DND-41 (cell line): ENCODE measurements around the gene BCL3.

Source experiments
- ATAC-seq: fragments of 200-7000 bp; cut with Tn5 transposase; 3 replicates; pipeline ENCODE4 v1.9.1; 2021; ENCODE audit warnings: low read depth; ENCODE audit not compliant: insufficient read depth
- DNase-seq: peaks from one replicate; pipeline ENCODE4 v3.0.0-alpha.2; 2020
- H2AFZ ChIP-seq: 2 replicates; pipeline ENCODE4 v1.6.0; 2012; ENCODE audit warnings: low read depth, low read length
- H3K27ac ChIP-seq: 2 replicates; pipeline ENCODE4 v1.5.1; 2012; ENCODE audit warnings: low read length, inconsistent platforms
- H3K27me3 ChIP-seq: fragments of 200-600 bp; sonication (generic); 2 replicates; pipeline ENCODE4 v1.6.0; 2012; ENCODE audit warnings: low read length, mild to moderate bottlenecking, inconsistent platforms; ENCODE audit not compliant: insufficient read depth, poor library complexity
- H3K36me3 ChIP-seq: 2 replicates; pipeline ENCODE4 v1.5.1; 2012; ENCODE audit warnings: low read length, inconsistent platforms; ENCODE audit not compliant: insufficient read depth
- H3K4me1 ChIP-seq: 2 replicates; pipeline ENCODE4 v1.5.1; 2012; ENCODE audit warnings: mild to moderate bottlenecking, low read length; ENCODE audit not compliant: insufficient read depth
- H3K4me2 ChIP-seq: 2 replicates; pipeline ENCODE4 v1.6.0; 2012; ENCODE audit warnings: mild to moderate bottlenecking, moderate library complexity, low read length, inconsistent platforms; ENCODE audit not compliant: insufficient read depth
- H3K4me3 ChIP-seq, 2 experiments: fragments of 200-600 bp in 1 of 2; shearing (Covaris generic) in 1 of 2; 2 replicates each; pipeline ENCODE4 v1.5.1; 2012 to 2016; ENCODE audit warnings: inconsistent platforms in 2 of 2, low read length in 2 of 2, mild to moderate bottlenecking in 2 of 2, low read depth in 1 of 2, moderate library complexity in 1 of 2
- H3K79me2 ChIP-seq: 2 replicates; pipeline ENCODE4 v1.6.0; 2012; ENCODE audit warnings: low read length, inconsistent platforms; ENCODE audit not compliant: insufficient read depth
- H3K9ac ChIP-seq: 2 replicates; pipeline ENCODE4 v1.6.0; 2012; ENCODE audit warnings: low read depth, mild to moderate bottlenecking, inconsistent platforms, low read length, moderate library complexity
- H3K9me3 ChIP-seq: 2 replicates; pipeline ENCODE4 v1.5.1; 2012; ENCODE audit warnings: low read length, moderate library complexity, mild to moderate bottlenecking, inconsistent platforms; ENCODE audit not compliant: insufficient read depth, severe bottlenecking
- H4K20me1 ChIP-seq: 2 replicates; pipeline ENCODE4 v1.6.0; 2012; ENCODE audit warnings: low read length; ENCODE audit not compliant: insufficient read depth
- EZH2 ChIP-seq: IDR thresholded peaks from 3 replicates; pipeline ENCODE4 v1.6.1; 2012; ENCODE audit warnings: borderline replicate concordance, low read depth, mild to moderate bottlenecking, moderate library complexity, low read length, inconsistent platforms; ENCODE audit not compliant: severe bottlenecking
- TF ChIP-seq, protein P1 (sequence below): IDR thresholded peaks from 2 replicates; pipeline ENCODE4 v1.5.1; 2012; ENCODE audit warnings: borderline replicate concordance, low read length, moderate library complexity, mild to moderate bottlenecking; ENCODE audit not compliant: poor library complexity, severe bottlenecking; ENCODE audit errors: extremely low read depth

Gene BCL3

DNA sequence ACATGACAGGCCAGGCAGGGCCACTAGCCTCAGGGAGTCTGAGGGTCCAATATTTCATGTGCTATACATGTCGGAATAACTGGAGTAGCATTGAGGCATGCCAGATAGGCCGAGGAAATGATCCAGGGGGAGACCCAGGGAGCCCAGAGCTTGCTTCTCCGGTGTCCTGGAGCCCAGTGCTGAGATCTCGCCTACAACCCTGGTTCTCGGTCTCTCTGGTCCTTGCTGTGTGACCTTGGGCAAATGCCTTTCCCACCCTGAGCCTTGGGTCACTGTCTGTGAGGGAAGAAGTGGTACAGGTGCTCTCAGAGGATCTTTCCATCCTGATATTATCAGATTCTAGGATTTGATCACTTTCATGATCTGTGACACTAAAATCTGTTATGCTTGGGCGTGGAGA is 40.5 kb downstream of the BCL3 start:
- TF ChIP-seq EZH2, result no peak
- TF ChIP-seq, protein P1, sequence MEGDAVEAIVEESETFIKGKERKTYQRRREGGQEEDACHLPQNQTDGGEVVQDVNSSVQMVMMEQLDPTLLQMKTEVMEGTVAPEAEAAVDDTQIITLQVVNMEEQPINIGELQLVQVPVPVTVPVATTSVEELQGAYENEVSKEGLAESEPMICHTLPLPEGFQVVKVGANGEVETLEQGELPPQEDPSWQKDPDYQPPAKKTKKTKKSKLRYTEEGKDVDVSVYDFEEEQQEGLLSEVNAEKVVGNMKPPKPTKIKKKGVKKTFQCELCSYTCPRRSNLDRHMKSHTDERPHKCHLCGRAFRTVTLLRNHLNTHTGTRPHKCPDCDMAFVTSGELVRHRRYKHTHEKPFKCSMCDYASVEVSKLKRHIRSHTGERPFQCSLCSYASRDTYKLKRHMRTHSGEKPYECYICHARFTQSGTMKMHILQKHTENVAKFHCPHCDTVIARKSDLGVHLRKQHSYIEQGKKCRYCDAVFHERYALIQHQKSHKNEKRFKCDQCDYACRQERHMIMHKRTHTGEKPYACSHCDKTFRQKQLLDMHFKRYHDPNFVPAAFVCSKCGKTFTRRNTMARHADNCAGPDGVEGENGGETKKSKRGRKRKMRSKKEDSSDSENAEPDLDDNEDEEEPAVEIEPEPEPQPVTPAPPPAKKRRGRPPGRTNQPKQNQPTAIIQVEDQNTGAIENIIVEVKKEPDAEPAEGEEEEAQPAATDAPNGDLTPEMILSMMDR, result no peak
- Histone ChIP-seq H3K9me3 (no peaks in the 10 kb centered on the region), H3K79me2 (no peaks in the 10 kb centered on the region), H3K9ac (no peak overlapping the region), H3K36me3 (no peaks in the 10 kb centered on the region), H3K4me3 (no peak overlapping the region), H3K4me1 (no peaks in the 10 kb centered on the region), H3K27me3 (no peaks in the 10 kb centered on the region), H4K20me1 (no peaks in the 10 kb centered on the region), H2AFZ (no peak overlapping the region), H3K4me2 (no peak overlapping the region), H3K27ac (no peak overlapping the region)
- ATAC-seq, result no peak
- no peak for DNase-seq

DNA sequence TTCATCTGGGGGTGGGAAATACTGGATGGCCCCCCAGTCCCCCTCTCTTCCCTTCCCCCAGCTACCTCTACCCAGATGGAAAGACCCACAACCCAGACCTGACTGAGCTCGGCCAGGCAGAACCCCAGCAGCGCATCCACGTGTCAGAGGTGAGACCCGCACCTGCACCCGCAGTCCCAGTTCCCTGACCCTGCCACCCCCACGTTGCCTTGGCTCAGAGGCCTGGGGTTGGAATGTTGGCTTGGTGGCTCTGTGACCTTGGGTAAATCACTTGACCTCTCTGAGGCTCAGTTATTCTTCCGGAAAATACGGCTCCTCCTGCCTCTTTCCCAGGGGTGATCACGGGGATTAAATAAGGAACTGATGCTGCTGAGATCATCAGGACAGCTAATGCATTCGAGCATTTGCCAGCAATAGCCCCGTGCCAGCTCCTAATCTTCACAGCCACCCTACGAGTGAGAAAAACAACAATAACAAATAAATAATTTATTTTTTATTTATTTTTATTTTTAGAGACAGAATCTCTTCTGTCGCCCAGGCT is 41.5 kb downstream of the BCL3 start:
- ATAC-seq (no peak), DNase-seq (no peak)
- no peaks in the 10 kb centered on the region for H3K27me3 ChIP-seq
- no peak overlapping the region for H3K4me2 ChIP-seq
- H3K9me3 ChIP-seq, result no peaks in the 10 kb centered on the region
- H3K9ac ChIP-seq, result no peak overlapping the region
- no peaks in the 10 kb centered on the region for H3K79me2 ChIP-seq
- H2AFZ ChIP-seq, result no peak overlapping the region
- H3K27ac ChIP-seq, result no peak overlapping the region
- no peak for TF ChIP-seq EZH2
- H3K4me1 ChIP-seq, result no peaks in the 10 kb centered on the region
- H3K36me3 ChIP-seq, result no peaks in the 10 kb centered on the region
- H3K4me3 ChIP-seq, result no peak overlapping the region
- no peaks in the 10 kb centered on the region for H4K20me1 ChIP-seq

DNA sequence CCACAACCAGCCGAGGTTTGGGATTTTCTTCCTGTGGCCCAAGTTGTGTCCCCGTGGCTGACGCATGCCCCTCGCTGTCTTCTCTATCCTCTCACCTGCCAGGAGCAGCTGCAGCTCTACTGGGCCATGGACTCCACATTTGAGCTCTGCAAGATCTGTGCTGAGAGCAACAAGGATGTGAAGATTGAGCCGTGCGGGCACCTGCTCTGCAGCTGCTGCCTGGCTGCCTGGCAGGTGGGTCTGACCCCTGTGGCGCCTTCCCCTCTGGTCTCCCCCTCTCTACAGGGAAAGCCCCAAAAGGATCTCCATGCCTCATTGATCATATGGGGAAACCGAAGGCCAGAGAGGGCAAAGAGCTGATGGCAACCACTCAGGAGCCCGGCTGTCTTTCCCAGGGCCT is 43.8 kb downstream of the BCL3 start:
- no peaks in the 10 kb centered on the region for H3K9me3 ChIP-seq
- no peak overlapping the region for H3K4me2 ChIP-seq
- H3K9ac ChIP-seq, result no peak overlapping the region
- no peak for TF ChIP-seq EZH2
- TF ChIP-seq, protein P1, result no peak
- ATAC-seq, result no peak
- H2AFZ ChIP-seq, result no peak overlapping the region
- H3K79me2 ChIP-seq, result no peaks in the 10 kb centered on the region
- H4K20me1 ChIP-seq, result no peaks in the 10 kb centered on the region
- no peak overlapping the region for H3K27ac ChIP-seq
- no peaks in the 10 kb centered on the region for H3K36me3 ChIP-seq
- H3K4me3 ChIP-seq, result no peak overlapping the region
- no peaks in the 10 kb centered on the region for H3K27me3 ChIP-seq
- no peaks in the 10 kb centered on the region for H3K4me1 ChIP-seq
- DNase-seq, result no peak

DNA sequence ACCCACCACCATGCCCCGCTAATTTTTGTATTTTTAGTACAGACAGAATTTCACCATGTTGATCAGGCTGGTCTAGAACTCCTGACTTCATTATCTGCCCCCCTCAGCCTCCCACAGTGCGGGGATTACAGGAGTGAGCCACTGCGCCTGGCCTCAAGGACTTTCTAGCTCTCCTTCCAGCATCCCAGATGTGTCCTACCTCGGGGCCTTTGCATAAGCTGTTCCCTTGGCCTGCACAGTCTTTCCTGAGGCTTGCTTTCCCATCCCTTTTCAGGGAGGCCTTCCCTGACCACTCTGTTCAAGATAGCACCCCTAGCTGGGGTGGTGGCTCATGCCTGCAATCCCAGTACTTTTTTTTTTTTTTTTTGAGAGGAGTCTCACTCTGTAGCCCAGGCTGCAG is 46.1 kb downstream of the BCL3 start:
- Histone ChIP-seq H3K27me3 (no peaks in the 10 kb centered on the region), H3K79me2 (no peaks in the 10 kb centered on the region), H3K4me2 (no peak overlapping the region), H3K36me3 (no peaks in the 10 kb centered on the region), H3K9ac (no peak overlapping the region), H3K4me3 (no peak overlapping the region), H3K9me3 (no peaks in the 10 kb centered on the region), H3K27ac (no peak overlapping the region), H4K20me1 (no peaks in the 10 kb centered on the region), H2AFZ (no peak overlapping the region), H3K4me1 (no peaks in the 10 kb centered on the region)
- DNase-seq, result no peak
- TF ChIP-seq, protein P1, result no peak
- TF ChIP-seq EZH2, result no peak
- no peak for ATAC-seq
